HG03196 (cell line): ENCODE measurements around the gene ERN1.

Source experiments
- ATAC-seq: cut with Tn5 transposase; IDR thresholded peaks from one replicate; pipeline ENCODE4 v1.9.1; 2021; ENCODE audit not compliant: unreplicated experiment

The ERN1 gene

GRCh38 chr17:63991611-63992010 lies 138.3 kb downstream of the ERN1 start:
- no peak for ATAC-seq

GRCh38 chr17:63989622-63990345 lies 140.2 kb downstream of the ERN1 start:
- no peak for ATAC-seq
